HepG2 (cell line): ENCODE results near the gene SOWAHA. TPM values are rescaled to one million over a fixed set of nuclear protein-coding genes. Genes with fewer than 3 reads are reported as not detected.

ENCODE experiments used
- CBX5 ChIP-seq: sonication (generic); formaldehyde crosslinking; IDR thresholded peaks from 2 replicates; pipeline ENCODE4 v1.4.0; 2020; ENCODE audit warnings: missing genetic modification reagents, borderline replicate concordance
- CEBPG ChIP-seq: IDR thresholded peaks from 2 replicates; pipeline ENCODE4 v1.6.1; 2016
- GFI1 ChIP-seq: sonication (generic); formaldehyde crosslinking; IDR thresholded peaks from 2 replicates; pipeline ENCODE4 v1.5.0; 2020; ENCODE audit warnings: missing genetic modification reagents, mild to moderate bottlenecking, borderline replicate concordance
- KLF6 ChIP-seq: IDR thresholded peaks from 2 replicates; pipeline ENCODE4 v1.8.0; 2016; ENCODE audit warnings: missing biosample characterization, missing genetic modification reagents
- NONO ChIP-seq, 2 experiments: fragments of 450-650 bp in 1 of 2; sonication (generic) in 1 of 2; formaldehyde crosslinking in 1 of 2; IDR thresholded peaks in 1 of 2; conservative IDR thresholded peaks in 1 of 2; 2 replicates each; pipeline versions ENCODE4 v1.6.1 to v1.8.0; 2017 to 2022; ENCODE audit warnings: mild to moderate bottlenecking in 1 of 2, missing genetic modification reagents in 1 of 2, moderate library complexity in 1 of 2
- PAWR ChIP-seq: sonication (generic); formaldehyde crosslinking; IDR thresholded peaks from 2 replicates; pipeline ENCODE4 v1.4.0; 2020; ENCODE audit warnings: missing genetic modification reagents, mild to moderate bottlenecking, borderline replicate concordance
- RFX5 ChIP-seq: IDR thresholded peaks from 2 replicates; pipeline ENCODE4 v1.6.1; 2011; ENCODE audit warnings: low read depth, low read length, improper control_type of control experiment
- SATB2 ChIP-seq: sonication (generic); formaldehyde crosslinking; IDR thresholded peaks from 2 replicates; pipeline ENCODE4 v1.5.0; 2020; ENCODE audit warnings: missing genetic modification reagents
- SMARCC2 ChIP-seq: fragments of 450-650 bp; IDR thresholded peaks from 2 replicates; pipeline ENCODE4 v1.6.1; 2017; ENCODE audit warnings: antibody characterized with exemption, mild to moderate bottlenecking
- ZNF101 ChIP-seq: sonication (generic); formaldehyde crosslinking; IDR thresholded peaks from 2 replicates; pipeline ENCODE4 v1.4.0; 2020; ENCODE audit warnings: mild to moderate bottlenecking, low read depth, missing genetic modification reagents, borderline replicate concordance
- ZNF136 ChIP-seq: sonication (generic); formaldehyde crosslinking; IDR thresholded peaks from 2 replicates; pipeline ENCODE4 v1.8.1; 2022; ENCODE audit warnings: low read depth, mild to moderate bottlenecking, moderate library complexity, missing genetic modification reagents
- ZNF232 ChIP-seq: sonication (generic); formaldehyde crosslinking; IDR thresholded peaks from 2 replicates; pipeline ENCODE4 v1.4.0; 2020; ENCODE audit warnings: missing genetic modification reagents, borderline replicate concordance
- ZNF773 ChIP-seq: sonication (generic); formaldehyde crosslinking; IDR thresholded peaks from 2 replicates; pipeline ENCODE4 v1.4.0; 2020; ENCODE audit warnings: missing genetic modification reagents, borderline replicate concordance
- polyA plus RNA-seq, 8 experiments: library from polyadenylated mRNA; depleted of rRNA in 3 of 8; stranded (reverse) in 7 of 8; unstranded in 1 of 8; fragments of >200 nt; fragmentation: Illumina TruSeq in 4 of 8; extraction: Trizol in 4 of 8; gene quantifications; 2 replicates each; pipeline versions ENCODE4 v1.2.1 to v1.2.3, GENCODE V29; 2011 to 2016; ENCODE audit warnings: low read depth in 4 of 8, missing spikeins in 1 of 8, mixed read lengths in 1 of 8; ENCODE audit not compliant: insufficient read depth in 1 of 8
- total RNA-seq, 5 experiments: library from RNA; depleted of rRNA; stranded (reverse); fragments of >200 nt; fragmentation: Illumina TruSeq; extraction: Trizol; gene quantifications; 2 replicates each; pipeline ENCODE4 v1.2.3, GENCODE V29; 2016; ENCODE audit warnings: low read depth in 1 of 5
- TF ChIP-seq, protein P1 (sequence below): sonication (generic); formaldehyde crosslinking; conservative IDR thresholded peaks from 2 replicates; pipeline ENCODE4 v1.4.0; 2020; ENCODE audit warnings: missing genetic modification reagents
- TF ChIP-seq, protein P2 (sequence below): IDR thresholded peaks from 2 replicates; pipeline ENCODE4 v1.6.1; 2016; ENCODE audit warnings: mild to moderate bottlenecking
- TF ChIP-seq, protein P3 (sequence below): IDR thresholded peaks from 2 replicates; pipeline ENCODE4 v1.6.1; 2018; ENCODE audit warnings: missing genetic modification reagents, mild to moderate bottlenecking, missing compliant biosample characterization
- TF ChIP-seq, protein P4 (sequence below), 2 experiments: IDR thresholded peaks; 2 replicates each; pipeline ENCODE4 v1.6.1; 2011 to 2012; ENCODE audit warnings: low read length in 2 of 2, borderline replicate concordance in 1 of 2, low read depth in 1 of 2, mild to moderate bottlenecking in 1 of 2, moderate library complexity in 1 of 2
- TF ChIP-seq, protein P5 (sequence below): sonication (generic); formaldehyde crosslinking; IDR thresholded peaks from 2 replicates; pipeline ENCODE4 v1.5.0; 2020; ENCODE audit warnings: missing genetic modification reagents

SOWAHA gene
- total and polyA plus RNA-seq, 2 of the 13 experiments (the other 11 are each of a cell fraction or from before 2014, with no cell fraction given) = 0.95 to 1.9 TPM

DNA sequence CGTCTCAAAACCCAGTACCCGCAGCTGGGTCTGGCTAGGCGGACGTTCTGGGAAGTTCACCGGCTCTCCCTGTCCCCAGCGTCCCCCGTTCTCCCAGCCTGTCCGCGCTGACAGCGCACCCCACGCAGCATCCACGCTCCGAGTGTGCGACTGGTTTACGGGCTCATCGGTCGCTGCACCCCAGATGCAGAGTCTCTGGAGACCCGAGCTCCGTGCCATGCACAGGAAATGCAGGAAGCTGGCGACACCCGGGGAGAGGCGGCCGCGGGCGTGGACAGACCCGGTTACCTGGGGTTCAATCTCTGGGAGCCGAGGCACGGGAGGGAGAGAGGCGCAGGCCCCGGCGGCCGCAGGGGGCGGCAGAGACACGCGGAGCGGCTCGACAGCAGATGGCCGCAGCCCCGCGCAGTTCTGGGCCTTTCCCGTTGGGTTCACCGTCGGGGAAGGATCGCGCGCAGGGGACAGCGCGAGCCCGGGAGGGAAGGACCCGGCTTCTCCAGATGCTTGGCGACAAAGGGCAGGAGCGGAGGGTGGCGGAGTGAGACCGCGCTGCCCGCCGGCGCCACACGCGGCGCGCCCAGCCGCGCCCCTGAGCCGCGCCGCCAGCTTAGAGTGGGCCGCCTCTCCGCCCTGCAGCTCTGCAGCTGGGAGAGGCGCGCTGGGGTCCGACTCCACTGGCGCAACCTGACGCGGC lies 16.8 kb downstream of the SOWAHA start (continued):
- TF ChIP-seq, protein P1, sequence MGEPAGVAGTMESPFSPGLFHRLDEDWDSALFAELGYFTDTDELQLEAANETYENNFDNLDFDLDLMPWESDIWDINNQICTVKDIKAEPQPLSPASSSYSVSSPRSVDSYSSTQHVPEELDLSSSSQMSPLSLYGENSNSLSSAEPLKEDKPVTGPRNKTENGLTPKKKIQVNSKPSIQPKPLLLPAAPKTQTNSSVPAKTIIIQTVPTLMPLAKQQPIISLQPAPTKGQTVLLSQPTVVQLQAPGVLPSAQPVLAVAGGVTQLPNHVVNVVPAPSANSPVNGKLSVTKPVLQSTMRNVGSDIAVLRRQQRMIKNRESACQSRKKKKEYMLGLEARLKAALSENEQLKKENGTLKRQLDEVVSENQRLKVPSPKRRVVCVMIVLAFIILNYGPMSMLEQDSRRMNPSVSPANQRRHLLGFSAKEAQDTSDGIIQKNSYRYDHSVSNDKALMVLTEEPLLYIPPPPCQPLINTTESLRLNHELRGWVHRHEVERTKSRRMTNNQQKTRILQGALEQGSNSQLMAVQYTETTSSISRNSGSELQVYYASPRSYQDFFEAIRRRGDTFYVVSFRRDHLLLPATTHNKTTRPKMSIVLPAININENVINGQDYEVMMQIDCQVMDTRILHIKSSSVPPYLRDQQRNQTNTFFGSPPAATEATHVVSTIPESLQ (CRISPR knock-in tag) = no peak
- TF ChIP-seq ZNF773 (CRISPR knock-in tag) (0 out of 2 replicates have a peak, but pooled peaks have one; percentile 31), CBX5 (peak; percentile 51; the same call in 1 of the 2 replicates), NONO (IDR thresholded peaks at IDR 0.05) (no peak), NONO (CRISPR knock-in tag; conservative IDR thresholded peaks at IDR 0.05) (peak; percentile 71; the same call in 1 of the 2 replicates), RFX5 (no peak), SATB2 (CRISPR knock-in tag) (peak; percentile 63; the same call in 1 of the 2 replicates), PAWR (CRISPR knock-in tag) (no peak), ZNF136 (no peak), ZNF101 (CRISPR knock-in tag) (no peak), ZNF232 (CRISPR knock-in tag) (0 out of 2 replicates have a peak, but pooled peaks have one; percentile 70), SMARCC2 (no peak), GFI1 (CRISPR knock-in tag) (no peak; the same call in 1 of the 2 replicates), CEBPG (no peak), KLF6 (0 out of 2 replicates have a peak, but pooled peaks have one; percentile 60)
- TF ChIP-seq, protein P2, sequence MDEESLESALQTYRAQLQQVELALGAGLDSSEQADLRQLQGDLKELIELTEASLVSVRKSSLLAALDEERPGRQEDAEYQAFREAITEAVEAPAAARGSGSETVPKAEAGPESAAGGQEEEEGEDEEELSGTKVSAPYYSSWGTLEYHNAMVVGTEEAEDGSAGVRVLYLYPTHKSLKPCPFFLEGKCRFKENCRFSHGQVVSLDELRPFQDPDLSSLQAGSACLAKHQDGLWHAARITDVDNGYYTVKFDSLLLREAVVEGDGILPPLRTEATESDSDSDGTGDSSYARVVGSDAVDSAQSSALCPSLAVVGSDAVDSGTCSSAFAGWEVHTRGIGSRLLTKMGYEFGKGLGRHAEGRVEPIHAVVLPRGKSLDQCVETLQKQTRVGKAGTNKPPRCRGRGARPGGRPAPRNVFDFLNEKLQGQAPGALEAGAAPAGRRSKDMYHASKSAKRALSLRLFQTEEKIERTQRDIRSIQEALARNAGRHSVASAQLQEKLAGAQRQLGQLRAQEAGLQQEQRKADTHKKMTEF (CRISPR knock-in tag) = 0 out of 2 replicates have a peak, but pooled peaks have one; percentile 32
- TF ChIP-seq, protein P3, sequence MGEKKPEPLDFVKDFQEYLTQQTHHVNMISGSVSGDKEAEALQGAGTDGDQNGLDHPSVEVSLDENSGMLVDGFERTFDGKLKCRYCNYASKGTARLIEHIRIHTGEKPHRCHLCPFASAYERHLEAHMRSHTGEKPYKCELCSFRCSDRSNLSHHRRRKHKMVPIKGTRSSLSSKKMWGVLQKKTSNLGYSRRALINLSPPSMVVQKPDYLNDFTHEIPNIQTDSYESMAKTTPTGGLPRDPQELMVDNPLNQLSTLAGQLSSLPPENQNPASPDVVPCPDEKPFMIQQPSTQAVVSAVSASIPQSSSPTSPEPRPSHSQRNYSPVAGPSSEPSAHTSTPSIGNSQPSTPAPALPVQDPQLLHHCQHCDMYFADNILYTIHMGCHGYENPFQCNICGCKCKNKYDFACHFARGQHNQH (CRISPR knock-in tag) = peak; percentile 20; the same call in 1 of the 2 replicates
- TF ChIP-seq, protein P4, sequence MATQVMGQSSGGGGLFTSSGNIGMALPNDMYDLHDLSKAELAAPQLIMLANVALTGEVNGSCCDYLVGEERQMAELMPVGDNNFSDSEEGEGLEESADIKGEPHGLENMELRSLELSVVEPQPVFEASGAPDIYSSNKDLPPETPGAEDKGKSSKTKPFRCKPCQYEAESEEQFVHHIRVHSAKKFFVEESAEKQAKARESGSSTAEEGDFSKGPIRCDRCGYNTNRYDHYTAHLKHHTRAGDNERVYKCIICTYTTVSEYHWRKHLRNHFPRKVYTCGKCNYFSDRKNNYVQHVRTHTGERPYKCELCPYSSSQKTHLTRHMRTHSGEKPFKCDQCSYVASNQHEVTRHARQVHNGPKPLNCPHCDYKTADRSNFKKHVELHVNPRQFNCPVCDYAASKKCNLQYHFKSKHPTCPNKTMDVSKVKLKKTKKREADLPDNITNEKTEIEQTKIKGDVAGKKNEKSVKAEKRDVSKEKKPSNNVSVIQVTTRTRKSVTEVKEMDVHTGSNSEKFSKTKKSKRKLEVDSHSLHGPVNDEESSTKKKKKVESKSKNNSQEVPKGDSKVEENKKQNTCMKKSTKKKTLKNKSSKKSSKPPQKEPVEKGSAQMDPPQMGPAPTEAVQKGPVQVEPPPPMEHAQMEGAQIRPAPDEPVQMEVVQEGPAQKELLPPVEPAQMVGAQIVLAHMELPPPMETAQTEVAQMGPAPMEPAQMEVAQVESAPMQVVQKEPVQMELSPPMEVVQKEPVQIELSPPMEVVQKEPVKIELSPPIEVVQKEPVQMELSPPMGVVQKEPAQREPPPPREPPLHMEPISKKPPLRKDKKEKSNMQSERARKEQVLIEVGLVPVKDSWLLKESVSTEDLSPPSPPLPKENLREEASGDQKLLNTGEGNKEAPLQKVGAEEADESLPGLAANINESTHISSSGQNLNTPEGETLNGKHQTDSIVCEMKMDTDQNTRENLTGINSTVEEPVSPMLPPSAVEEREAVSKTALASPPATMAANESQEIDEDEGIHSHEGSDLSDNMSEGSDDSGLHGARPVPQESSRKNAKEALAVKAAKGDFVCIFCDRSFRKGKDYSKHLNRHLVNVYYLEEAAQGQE (IDR thresholded peaks at IDR 0.05; ENCODE audit: borderline replicate concordance in 1 of 2, low read depth in 1 of 2, low read length in 2 of 2) = peak in 1 of 2 experiments; percentile 28; a peak in 1 of 4 replicates
- TF ChIP-seq, protein P5, sequence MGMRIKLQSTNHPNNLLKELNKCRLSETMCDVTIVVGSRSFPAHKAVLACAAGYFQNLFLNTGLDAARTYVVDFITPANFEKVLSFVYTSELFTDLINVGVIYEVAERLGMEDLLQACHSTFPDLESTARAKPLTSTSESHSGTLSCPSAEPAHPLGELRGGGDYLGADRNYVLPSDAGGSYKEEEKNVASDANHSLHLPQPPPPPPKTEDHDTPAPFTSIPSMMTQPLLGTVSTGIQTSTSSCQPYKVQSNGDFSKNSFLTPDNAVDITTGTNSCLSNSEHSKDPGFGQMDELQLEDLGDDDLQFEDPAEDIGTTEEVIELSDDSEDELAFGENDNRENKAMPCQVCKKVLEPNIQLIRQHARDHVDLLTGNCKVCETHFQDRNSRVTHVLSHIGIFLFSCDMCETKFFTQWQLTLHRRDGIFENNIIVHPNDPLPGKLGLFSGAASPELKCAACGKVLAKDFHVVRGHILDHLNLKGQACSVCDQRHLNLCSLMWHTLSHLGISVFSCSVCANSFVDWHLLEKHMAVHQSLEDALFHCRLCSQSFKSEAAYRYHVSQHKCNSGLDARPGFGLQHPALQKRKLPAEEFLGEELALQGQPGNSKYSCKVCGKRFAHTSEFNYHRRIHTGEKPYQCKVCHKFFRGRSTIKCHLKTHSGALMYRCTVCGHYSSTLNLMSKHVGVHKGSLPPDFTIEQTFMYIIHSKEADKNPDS (CRISPR knock-in tag) = no peak
